ENCODE measurements around the gene OSBPL10.

The OSBPL10 gene

DNA sequence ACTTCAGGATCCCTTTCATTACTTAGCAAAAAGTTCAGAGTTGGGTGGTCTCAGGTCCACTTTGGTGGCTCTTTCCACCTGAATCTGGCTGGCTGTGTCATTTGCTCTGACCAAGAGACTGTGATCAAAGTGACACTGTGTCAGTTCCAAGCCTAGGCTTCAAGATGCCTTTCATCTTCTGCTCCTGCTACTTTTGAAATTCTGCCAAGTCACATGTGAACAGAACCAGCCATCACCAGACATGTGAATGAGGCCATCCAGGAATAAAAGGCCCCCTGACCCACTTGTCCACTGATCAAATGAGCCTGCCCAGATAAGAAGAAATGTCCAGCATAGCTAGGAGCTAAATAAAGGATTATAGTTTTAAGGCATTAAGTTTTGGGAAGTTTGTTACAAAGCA is 132.2 kb downstream of the OSBPL10 start:
- no peak for DNase-seq (ENCODE audit: extremely low read depth, low read depth)
- TF ChIP-seq, protein P1, sequence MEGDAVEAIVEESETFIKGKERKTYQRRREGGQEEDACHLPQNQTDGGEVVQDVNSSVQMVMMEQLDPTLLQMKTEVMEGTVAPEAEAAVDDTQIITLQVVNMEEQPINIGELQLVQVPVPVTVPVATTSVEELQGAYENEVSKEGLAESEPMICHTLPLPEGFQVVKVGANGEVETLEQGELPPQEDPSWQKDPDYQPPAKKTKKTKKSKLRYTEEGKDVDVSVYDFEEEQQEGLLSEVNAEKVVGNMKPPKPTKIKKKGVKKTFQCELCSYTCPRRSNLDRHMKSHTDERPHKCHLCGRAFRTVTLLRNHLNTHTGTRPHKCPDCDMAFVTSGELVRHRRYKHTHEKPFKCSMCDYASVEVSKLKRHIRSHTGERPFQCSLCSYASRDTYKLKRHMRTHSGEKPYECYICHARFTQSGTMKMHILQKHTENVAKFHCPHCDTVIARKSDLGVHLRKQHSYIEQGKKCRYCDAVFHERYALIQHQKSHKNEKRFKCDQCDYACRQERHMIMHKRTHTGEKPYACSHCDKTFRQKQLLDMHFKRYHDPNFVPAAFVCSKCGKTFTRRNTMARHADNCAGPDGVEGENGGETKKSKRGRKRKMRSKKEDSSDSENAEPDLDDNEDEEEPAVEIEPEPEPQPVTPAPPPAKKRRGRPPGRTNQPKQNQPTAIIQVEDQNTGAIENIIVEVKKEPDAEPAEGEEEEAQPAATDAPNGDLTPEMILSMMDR (IDR thresholded peaks at IDR 0.05; ENCODE audit: low read depth, low read length): no peak

DNA sequence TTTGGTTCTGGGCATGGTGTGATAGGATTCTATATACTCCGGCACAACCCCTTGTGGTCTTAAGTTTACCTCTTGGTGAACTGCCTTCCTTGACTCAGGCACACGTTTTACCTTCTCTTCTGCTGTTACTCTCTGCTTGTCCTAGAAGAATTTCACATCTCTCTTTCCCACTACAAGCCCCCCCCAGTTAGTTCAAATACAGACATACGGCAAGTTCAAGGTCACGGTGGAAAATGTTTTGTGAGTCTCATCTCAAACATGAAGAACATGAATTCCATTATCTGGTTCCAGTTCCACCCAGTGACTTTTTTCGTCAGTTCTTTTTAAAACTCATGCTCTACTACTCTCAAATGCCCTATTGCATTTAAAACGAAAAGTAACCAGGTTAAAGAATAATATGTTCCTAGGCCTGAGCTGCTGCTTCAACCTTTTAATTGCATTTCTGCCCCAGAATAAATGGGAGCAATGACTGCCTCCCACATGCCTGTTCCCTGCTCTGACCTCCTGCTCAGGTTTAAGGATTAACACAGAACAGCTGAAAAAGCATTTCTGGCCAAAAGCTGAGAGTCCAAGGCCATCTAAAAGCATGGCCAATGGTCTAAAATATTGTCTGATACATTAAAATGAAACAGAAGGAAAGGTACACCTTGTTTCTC is 132.8 kb downstream of the OSBPL10 start:
- TF ChIP-seq, protein P1 (IDR thresholded peaks at IDR 0.05; ENCODE audit: low read depth, low read length): no peak
- DNase-seq (ENCODE audit: extremely low read depth, low read depth): no peak

DNA sequence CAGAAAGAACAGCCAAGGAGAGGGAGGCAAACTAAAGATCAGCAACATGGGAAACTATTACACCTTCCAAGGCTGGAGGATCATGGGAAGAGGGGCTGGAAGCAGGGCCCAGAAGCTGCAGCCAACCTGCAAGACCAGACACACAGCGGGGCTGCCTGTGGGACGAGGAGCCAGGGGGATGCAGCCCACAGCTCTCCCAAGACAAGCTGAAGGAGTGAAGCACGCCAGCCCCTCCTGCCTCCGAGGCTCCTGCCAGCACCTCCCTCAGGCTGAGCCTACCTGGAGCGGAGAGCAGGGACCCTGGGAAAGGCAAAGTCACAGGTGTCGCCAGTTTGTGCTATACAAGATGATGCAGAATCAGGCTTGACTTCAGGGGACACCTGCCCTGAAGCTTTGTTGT is 133.3 kb downstream of the OSBPL10 start:
- no peak for DNase-seq (ENCODE audit: extremely low read depth, low read depth)

DNA sequence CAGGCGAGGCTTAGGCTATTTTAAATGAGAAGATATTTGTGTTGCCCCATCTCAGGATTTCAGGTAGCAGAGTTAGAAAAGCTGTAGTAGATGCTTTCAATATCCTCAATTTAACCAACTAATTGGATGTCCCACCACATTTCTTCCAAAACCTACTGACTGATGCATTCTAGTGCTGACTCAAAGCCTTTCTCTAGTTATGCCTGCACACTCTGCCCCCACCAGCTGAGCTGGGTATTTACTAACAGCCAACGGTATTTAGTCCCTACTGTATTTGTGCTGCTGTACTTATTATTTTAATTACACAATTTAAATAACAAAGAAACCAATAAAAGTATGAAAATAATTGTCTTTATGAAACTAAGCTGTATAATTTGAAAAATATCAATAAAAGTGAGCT is 139.5 kb downstream of the OSBPL10 start:
- DNase-seq (ENCODE audit: extremely low read depth, low read depth): no peak
- TF ChIP-seq, protein P1 (IDR thresholded peaks at IDR 0.05; ENCODE audit: low read depth, low read length): no peak

More for the DNA sequence above, 133.3 kb downstream of the OSBPL10 start:
- TF ChIP-seq, protein P1 (IDR thresholded peaks at IDR 0.05; ENCODE audit: low read depth, low read length): no peak

DNA sequence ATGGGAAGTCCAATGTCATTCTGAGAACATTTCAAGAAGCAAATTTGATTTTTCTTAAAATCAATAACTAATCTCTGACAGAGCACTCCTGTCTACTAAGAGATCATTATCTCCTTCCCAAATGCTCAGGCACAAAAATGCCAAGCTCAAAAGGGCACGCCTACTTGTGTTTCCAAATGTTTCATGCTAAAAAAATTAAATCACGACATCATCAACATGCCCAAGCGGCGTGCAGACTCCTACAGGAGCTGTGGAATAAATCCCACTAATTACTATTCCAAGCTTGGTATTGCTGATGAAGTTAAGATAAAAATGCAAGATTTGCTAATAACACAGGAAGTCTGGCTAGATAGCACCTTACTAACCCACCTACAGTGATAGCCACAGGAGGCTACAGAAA is 140.8 kb downstream of the OSBPL10 start:
- no peak for DNase-seq (ENCODE audit: extremely low read depth, low read depth)
- TF ChIP-seq, protein P1 (IDR thresholded peaks at IDR 0.05; ENCODE audit: low read depth, low read length): no peak

DNA sequence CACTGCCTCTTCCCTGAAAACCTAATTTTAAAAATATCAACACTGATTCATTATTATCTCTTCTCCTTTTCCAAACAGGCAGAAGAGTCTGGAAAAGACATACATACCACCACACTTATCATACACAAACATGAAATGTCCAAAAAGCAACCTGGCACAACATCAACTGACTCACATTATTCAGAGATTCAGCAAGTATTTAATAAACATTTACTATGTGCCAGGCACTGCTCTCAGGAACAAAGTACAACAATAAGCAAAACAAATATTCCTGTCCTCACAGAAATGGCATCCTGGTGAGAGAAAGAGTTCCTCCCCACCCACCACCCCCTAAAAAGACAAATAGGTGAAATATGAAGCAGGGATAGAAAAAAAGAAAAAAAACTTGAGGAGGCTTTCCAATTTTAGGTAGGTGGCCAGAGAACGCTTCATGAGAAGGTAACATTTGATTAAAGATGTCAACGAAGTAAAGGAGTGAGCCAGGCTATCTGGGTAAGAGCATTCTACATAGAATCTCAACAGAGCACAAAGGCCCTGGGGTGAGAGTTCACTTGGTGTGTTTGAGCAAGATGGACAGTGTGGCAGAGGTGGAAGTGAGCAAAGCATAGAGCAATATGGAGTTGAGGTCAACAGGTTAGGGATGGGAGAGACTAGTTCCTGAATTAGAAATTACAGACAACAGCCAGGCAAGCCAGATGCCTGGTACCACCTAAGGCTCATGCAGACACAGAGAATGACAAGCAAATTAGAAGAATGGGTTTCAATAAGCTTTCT is 141.7 kb downstream of the OSBPL10 start:
- no peak for DNase-seq (ENCODE audit: extremely low read depth, low read depth)

More for the DNA sequence above, 141.7 kb downstream of the OSBPL10 start:
- TF ChIP-seq, protein P1 (IDR thresholded peaks at IDR 0.05; ENCODE audit: low read depth, low read length): no peak

All from AG09319 (cell line).